HG02571 (cell line): Measurements from ENCODE around the gene NEUROG2.
"Not testable (repeated sequence)": the region's sequence is repeated elsewhere in the genome, so short reads cannot be mapped to it uniquely, and the experiment has no call there.

Source experiments
- ATAC-seq: cut with Tn5 transposase; IDR thresholded peaks from one replicate; pipeline ENCODE4 v1.9.1; 2021; ENCODE audit warnings: mild to moderate bottlenecking, moderate library complexity; ENCODE audit not compliant: unreplicated experiment

NEUROG2 gene

DNA sequence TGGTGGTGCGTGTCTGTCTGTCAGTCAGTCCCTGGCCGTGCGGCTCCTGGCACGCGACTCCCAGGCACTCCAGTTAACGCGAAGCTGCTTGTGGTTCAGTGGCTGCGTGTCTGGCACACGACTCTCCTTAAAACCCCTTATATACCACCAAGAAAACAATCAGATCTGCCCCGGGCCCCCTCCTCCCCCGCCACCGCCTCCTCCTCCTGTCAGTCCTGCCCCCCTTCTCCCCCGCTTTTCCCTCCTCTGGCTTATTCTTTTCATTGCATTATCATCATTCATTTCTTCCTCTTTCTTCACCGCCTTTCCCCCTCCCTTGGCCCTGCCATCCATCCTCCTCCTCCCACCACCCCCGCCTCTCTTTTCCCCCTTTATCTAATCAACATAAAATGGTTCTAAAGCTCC is at the start of gene NEUROG2:
Gene NEUROG2, minus strand, starts transcription at position 115 of the 405 bp plus-strand sequence. CDS start 705 bp downstream, outside the sequence.
- no peak for ATAC-seq

DNA sequence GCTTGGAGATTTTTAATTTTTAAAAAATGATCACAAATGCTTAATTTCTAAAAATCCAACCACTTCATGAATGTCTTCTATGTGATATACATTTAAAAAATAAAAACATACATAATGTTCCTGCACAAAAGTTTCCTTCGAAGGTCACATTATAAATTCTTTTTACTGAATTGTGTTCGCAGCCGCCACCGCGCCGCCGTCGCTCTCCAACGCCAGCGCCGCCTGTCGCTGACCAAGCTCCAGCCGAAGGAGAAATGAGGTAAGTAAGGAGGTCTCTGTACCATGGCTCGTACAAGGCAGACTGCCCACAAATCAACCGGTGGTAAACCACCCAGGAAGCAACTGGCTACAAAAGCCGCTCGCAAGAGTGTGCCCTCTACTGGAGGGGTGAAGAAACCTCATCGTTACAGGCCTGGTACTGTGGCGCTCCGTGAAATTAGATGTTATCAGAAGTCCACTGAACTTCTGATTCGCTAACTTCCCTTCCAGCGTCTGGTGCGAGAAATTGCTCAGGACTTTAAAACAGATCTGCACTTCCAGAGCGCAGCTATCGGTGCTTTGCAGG is 48.8 kb upstream of the NEUROG2 start:
- no peak for ATAC-seq

DNA sequence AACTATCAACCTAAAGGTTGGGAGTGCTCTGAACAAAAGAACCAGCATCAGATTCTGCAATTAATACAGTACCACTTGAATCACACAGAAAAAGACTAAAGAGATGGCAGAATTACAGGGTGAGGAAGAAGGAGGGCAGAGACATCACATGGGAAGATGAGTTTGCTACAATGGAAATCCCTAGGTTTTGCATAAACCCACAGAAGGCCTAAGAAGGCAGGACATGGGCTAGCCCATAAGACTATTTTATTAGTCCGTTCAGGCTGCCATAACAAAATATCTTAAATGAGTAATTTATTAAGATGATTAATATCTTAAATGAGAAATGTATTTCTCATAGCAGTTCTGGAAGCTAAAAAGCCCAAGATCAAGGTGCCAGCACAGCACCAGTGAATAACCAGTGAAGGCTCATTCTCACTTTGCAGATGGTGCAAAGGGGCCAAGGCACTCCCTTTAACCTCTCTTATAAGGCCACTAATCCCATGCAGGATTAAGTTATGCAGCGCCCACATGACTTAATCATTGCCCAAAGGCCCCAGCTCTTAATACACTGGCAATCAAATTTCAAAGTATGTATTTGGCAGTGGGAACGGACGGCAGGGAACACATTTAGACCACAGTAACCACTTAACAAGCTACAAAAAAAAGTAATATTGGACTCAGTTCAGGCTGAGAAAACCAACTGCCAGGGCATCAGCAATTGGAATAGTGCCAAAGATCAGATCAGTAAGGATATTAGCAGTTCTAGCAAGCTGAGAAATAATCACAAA is 47.6 kb upstream of the NEUROG2 start:
- no peak for ATAC-seq

DNA sequence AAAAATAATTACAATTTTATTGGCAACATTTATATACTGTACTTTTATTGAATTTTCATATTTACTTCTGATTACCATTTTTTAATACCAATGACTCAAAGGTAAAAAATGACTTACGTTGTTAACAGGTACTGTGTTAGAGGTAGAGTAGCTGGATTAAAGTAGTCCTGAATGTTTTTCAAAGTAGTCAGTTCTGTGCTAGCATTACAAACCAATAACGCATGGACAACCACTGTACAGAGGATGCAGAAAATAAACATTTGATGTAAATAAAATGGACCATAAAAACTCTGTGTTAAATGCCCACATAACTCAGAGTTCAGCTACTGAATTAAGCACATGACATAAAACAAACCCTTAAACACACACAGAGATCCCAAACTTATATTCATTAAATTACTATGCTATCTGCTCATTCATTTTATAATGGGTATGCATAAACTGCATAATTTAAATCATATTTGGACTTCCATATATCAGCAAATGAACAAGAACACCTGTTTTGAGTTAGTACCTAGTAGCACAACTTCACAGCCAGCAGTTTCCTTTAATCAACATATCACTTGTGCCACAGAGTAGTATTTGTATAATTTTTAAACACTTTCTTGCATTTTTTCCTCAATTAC is 46.4 kb upstream of the NEUROG2 start:
- no peak for ATAC-seq

DNA sequence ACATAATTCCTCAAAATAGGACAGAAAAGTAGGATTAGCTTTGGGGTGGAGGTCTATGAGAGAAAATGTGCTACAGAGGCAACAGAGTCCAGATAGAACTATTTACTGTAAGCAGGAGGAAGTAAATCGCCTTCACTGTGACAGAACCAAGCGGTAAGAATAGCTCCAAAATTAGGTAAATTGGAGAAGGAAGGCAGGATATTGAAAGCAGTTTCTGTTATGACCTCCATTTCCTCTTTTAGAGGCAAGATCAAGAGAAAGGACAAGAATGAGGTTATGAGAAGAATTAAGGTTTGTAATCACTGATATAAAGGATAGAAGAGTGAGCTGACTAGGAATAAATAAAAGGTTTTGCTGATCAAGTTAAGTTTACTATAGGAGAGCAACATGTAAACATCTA is 44.1 kb upstream of the NEUROG2 start:
- ATAC-seq, result no peak

DNA sequence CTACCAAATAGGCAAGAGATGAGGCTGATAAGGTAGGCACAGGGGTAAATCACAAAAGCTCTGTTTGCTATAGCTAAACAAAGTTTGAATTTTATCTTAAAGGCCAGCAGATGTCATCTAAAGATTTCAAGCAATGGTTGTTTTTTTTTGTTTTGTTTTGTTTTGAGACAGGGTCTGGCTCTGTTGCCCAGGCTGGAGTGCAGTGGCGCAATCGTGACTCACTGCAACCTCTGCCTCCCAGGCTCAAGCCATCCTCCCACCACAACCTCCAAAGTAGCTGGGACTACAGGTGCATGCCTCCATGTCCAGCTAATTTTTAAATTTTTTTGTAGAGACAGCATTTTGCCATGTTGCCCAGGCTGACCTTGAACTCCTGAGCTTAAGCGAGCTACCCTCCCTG is 43.1 kb upstream of the NEUROG2 start:
- ATAC-seq, result no peak

DNA sequence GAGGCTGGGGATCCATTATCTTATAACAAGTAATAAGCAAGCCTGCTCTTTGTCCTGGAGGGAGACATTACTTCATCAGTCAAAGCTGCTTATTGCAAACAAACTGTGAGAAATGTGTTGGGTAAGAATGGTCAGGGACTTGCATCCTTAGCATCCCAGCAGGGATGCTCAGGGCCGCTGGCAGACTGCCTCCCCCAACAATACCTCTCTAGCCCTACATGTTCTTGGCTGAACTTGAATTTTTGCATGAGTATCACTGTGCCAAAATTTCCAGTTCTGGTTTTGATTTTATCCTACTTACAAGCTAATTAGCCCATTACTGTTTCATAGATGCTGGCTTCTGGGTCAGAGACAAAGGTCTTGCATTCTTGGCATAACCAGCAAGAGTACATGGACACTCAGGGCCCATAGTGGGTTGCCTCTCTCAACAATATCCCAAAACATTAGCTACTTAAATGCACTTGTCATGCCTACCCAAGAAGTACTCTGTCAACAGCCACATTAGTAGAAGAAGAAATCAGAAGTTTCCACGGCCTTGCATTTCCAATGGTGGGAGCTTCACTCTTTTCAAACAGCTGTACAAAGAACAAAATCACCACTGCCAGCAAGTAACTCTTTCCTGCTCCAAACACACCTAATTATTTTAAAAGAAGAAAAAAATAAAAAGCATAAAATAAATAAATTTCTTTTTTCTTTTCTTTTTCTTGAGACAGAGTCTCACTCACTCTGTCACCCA is 41.9 kb upstream of the NEUROG2 start:
- ATAC-seq, result no peak

DNA sequence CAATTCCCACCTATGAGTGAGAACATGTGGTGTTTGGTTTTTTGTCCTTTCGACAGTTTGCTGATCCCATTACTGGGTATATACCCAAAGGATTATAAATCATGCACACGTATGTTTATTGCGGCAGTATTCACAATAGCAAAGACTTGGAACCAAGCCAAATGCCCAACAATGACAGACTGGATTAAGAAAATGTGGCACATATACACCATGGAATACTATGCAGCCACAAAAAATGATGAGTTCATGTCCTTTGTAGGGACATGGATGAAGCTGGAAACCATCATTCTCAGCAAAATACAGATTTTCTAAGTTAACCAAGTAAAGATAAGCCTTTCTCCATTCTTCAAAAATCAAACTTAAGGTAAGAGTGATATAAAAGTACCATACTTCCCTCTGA is 38.3 kb upstream of the NEUROG2 start:
- not testable (repeated sequence) for ATAC-seq

DNA sequence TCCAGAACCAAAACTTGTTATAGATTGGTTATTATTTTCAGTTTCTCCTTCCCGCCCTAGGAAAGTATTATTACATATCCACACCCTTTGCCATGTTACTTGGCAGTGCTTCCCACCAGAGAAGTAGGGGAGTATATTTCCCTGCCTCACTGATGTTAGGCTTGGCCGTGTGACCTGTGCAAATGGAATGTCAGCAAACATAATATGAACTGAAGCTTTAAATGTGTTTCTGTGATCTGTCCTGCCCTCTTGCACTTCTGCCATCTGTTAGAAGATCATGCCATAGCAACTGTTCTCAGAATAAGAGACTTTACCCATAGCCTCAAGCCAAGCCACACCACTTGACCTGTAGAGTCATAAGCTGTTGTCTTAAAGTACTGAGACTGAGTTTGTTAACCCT is 36.7 kb upstream of the NEUROG2 start:
- no peak for ATAC-seq

DNA sequence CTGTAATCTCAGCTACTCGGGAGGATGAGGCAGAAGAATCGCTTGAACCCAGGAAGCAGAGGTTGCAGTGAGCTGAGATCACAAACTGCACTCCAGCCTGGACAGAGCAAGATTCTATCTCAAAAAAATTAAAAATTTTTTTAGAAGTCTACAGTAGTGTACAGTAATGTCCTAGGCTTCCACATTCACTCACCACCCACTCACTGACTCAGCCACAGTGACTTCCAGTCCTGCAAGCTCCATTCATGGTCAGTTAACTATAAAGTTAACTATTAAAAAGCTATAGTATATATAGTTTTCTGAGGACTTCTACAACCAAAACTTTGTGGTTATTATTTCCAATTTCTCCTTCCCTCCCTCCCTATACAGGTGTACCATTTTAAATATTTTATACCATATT is 34.7 kb upstream of the NEUROG2 start:
- ATAC-seq, result no peak

DNA sequence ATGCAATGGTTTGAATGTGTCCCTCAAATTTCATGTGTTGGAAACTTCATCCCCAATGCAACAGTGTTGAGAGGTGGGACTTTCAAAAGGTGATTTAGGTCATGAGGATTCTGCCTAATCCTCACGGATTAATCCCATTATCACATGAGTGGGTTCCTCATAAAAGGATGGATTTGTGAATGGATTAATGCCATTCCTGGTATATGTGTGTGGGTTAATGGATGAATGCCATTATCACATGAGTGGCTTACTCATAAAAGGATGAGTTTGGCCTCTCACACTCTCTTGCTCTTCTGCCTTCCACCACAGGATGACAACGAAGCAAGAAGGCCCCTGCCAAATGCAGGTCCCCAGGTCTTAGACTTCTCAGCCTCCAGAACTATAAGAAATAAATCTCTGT is 30.5 kb upstream of the NEUROG2 start:
- ATAC-seq, result no peak

DNA sequence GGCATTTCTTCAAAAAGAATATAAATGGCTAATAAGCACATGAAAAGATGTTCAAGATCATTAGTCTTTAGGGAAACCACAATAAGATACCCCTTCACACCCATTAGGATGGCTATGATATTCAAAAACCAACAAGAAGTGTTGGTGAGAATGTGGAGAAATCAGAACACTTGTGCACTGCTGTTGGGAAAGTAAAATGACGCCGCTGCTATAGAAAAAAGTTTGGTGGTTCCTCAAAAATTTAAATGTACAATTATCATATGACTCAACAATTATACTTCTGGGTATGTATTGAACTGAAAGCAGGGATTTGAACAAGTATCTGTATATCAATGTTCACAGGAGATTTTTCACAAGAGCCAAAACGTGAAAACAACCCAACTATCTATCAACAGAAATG is 29.4 kb upstream of the NEUROG2 start:
- no peak for ATAC-seq

DNA sequence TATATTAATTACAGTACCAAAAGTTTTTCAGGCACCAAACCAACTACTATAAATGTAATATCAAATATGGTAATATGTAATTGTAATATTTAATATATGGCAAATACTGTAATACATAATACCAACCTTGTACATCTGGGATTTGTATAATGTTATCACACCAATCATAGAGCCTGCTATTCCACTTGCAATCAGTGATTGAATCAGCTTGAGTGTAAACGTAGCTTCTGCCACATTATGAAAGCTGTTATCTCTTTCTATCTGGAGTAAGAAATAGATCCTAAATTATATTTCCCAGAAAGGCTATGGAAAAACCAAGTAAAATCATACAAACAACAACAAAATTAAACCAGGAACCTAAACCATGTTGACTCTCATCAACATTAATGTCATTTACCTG is 24.7 kb upstream of the NEUROG2 start:
- no peak for ATAC-seq

DNA sequence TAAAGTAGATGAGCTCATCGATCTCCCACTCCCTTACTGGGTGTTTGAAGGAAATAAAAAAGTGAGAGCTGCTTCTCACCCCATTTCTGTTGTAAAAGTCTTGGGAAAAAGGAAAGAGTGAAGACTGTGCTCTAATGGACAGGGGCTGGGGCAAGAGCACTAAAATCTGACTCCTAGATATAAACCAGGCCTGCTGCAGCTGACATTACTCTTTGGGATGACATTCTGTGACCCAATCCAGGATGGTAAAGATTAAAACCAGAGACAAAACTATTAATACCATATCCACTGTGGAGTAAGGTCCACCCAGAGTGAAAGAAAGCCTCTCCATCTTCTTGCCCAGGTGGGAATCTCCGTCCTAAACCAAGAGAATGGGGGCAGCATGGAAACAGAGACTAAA is 20.1 kb upstream of the NEUROG2 start:
- ATAC-seq, result no peak

DNA sequence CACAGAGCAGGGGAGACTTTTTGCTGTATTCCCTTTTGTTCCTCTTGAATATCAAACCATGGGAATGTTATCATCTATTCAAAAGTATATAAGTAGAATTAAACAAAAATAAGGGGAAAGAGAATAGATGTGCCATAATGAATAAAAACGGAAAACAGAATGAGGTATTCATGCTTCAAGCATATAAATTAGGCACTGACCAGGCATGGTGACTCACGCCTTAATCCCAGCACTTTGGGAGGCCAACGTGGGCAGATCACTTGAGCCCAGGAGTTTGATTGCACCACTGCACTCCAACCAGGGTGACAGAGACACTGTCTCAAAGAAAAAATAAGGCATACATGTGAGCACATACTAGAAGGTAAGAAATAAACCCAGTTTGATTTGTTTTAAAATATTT is 16.3 kb upstream of the NEUROG2 start:
- no peak for ATAC-seq

DNA sequence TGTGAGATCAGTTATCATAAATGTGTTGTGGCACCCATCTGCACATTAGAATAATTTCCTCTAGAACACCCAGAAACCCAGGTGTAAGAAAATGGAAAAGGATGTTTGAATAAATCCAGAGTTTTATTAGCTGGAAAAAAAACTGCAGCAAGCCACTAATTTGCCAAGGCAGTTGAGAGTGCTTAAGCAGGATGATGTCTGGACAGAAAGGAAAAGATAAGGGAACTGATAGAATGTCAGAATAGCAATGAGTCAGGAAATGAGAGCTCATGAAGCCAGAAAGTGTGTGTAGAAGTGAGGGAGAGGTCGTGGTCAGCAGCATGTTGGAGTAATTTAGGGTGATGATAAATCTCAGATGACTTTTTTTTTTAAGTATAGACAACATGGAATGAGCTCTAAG is 15.2 kb upstream of the NEUROG2 start:
- ATAC-seq, result no peak

DNA sequence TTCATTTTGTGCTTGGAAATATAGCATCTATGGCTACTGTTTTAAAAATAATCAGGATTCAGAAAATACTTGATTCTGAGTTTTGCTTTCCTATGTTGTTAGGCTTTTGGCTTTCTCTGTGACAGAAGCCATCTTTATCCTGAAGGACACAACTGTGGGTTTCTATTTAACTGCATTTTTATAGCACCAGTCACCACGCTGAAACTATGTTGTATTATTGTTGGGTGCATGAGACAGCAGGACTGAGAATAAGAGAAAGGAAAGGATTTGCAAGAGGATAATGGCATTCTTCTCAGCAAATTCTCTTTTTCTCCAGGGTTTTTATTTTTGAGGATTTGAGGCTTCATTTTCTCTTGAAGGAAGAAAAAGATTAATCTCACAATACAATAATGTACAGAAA is 10.1 kb upstream of the NEUROG2 start:
- ATAC-seq, result no peak

DNA sequence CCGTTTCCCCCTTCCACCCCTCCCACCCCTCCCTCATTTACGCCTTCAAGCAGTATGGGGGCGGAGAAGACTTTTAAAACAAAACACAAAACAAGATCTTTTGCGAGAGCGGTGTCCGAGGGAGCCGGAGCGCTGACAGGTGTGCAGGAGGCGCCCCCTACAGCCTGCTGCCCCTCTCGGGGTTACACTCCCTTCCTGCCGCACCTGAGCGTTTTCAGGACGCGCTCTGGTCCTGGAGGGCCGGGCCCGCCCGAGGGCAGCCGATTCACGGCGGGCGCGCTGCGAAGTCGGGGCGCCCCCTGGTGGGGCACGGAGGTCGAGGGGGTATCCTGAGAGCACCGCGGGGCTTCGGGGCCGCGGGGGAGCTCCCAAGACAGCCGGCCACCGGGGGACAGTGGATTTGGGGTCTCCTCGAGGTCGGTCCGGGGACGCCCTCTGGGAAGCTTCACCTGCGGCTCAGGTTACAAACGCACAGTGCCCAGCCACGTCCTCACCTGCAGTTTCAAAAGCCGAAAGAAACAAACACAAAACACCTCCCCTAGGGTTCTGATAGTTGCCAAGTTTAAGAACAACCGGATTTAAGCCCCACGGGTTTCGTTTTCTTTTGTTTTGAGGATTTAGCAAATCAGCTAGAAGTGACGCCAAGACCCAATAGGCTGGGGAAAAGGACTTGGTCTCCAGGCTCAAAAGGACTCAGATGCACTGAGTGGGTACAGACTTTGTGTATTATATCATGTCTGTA is 8.0 kb upstream of the NEUROG2 start:
- peak; percentile 86 for ATAC-seq

DNA sequence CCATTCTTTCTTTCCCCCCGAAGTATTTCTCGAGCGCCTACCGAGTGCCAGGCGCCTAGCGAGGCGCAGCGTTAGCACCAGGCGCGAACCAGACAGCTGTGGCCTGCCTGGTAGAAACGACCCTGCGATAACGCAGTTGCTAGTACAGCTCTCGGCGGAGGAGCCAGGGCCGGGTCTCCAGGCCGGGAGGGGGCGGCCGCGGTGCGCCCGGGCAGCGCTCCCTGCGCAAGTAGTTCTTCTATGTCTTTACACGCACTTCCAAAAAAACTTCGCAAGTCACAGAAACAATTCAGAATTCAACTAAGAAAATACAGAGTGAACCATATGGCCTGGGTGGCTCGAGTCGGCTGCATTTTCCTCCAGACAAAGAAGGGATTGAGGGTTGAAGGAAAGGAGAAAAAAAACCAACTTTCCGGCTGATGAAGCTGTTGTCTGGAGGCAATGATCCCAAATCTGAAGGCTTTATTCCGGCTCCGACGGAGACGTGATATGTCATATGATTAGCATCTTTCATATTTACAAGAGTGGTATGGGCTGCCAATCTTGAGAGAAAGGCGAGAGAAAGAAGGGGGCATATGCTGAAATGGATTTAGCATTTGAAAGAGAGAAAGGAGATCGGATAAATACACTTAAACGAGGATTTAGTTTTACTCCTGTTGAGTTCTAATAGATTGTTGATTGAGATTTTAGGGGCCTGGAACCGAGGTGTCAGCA is 7.2 kb upstream of the NEUROG2 start:
- ATAC-seq, result peak; percentile 40

DNA sequence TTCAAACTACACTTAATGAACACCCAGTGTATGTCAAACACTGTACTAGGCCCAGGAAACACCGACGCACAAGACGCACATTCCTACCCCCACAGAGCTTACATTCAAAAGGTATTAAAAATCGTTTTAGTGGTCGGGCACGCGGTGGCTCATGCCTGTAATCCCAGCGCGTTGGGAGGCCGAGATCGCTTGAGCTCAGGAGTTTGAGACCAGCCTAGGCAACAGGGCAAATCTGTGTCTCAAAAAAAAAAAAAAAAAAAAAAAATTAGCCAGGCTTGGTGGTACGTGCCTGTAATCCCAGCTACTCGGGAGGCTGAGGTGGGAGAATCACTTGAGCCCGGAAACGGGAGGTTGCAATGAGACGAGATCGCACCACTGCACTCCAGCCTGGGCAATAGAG is 6.5 kb upstream of the NEUROG2 start:
- ATAC-seq, result not testable (repeated sequence)
